Limb (tissue), 2 donors: ENCODE data around the gene RPLP1.

Experiments used
- DNase-seq, 2 donors: peaks; one replicate each; pipeline ENCODE4 v3.0.0-alpha.2; 2016; ENCODE audit errors: extremely low spot score in 2 of 2

RPLP1 gene

DNA sequence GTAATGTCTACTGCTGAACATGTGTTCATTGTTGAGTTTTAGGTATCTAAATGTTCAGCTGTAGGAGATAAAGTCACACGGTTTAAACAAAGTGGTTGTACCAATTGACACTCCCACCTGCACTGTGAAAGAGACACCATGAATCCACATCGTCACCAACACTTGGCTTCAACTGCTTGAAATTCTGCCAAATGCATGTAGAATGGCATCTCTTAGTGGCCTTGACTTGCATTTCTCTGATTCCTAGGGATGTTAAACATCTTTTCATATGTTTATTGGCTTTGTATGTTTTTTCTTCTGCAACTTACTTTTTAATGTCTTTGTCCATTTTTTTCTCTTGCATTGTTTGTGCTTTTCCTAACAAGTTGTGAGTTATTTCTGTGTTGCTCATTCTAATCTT is 43.4 kb downstream of the RPLP1 start:
- no peak for DNase-seq

DNA sequence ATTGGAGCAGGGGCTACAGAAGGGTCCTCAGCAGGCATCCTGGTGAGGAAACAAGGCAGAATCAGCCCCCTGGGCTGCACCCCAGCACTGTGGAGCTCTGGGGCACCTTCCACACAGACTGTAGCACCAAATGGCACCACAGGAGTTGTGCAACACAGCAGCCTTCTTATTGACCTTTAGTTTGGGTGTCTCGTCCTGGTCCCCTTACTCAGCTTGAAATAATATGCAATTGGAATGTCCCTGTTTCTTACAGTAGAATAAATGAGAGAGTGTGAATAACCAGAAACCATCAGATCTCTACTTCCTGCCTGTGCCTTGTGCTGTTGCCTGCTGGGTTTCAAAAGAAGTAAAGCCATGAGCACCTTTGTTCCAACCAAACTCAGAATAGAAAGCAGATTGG is 44.5 kb downstream of the RPLP1 start:
- no peak for DNase-seq

DNA sequence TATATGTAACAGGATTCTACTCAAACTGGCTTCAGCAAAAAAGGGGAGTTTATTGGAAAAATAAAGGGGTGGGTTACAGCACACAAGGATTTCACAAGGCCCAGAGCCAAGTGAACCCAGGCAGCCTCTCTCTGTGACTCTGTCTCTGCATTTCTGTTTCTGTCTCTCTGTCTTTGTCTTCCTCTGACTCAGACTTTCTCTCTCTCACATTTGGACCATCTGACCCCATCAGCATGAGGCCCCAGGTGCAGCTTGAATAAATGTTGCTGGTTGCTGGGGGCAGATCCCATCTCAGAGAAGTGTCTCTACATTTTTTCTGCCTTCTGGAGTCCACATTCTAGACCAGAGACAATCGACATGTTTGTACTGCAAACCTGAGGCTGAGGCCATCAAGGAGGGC is 45.0 kb downstream of the RPLP1 start:
- no peak for DNase-seq

DNA sequence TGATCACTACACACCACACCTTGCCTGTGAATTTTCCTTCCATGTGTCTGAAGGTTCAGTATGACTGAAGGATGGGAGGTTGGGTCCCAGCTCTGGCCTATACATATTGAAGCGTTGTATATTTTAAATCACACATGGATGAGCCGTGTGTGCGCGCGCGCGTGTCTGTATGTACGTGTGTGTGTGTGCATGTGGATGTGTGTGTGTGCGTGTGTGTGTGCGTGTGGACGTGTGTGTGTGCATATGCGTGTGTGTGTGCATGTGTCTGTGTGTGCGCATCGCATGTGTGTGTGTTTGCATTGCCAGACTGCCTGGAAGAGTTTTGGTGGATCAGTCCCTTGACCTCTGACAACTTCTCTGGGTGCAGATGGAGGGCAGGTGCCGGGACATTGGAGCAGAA is 45.7 kb downstream of the RPLP1 start:
- DNase-seq: no peak

DNA sequence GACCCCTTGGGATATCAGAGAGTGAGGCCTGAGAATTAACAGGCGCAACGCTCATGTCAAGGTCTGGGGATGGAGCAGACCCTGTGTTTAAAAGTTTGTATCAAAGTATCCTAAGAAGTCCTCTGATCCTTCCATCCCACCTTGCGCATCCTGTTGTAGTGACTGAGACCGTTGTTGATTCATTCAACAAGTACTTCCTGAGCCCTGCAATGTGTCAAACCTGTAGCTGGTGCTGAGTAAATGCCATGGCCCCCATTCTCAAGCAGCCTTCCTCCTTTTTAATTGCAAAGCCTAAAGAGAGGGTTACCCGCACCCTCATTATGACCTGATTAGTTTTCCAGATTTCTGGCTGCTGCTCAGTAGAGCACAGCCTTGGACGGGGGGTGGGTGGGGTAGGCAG is 46.4 kb downstream of the RPLP1 start:
- DNase-seq: no peak

DNA sequence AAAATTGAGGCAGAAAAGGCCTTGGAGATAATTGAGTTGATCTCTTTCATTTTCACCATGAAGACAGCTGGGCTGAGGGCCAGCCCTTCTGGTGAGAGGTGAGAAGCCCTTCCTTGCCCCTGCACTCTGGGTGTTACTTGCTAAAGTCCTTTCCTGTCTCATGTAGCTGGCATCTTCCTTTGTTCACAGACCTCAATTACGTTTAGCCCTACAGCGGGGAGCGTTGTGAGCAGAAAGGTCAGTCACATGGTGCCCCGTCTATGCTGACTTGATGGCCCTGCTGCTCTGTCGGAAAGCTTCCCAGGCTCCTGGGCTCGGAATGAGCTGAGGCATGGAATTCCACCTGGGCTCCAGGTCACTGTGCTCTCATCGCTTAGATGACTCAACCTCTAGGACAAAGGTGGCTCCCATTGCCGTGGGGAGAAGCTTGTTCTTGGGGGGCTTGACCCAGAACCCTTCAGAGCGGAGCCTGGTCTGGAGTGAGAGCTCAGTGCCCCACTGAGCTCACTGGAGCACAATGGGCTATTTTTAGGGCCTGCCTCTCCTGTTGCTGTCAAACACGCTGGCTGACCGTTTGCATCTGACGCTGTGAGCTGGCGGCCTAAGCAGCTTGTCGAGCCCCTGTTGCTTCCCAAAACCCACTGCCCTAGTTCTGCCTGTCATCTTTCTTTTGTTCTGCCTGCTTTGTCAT is 47.0 kb downstream of the RPLP1 start:
- no peak for DNase-seq

DNA sequence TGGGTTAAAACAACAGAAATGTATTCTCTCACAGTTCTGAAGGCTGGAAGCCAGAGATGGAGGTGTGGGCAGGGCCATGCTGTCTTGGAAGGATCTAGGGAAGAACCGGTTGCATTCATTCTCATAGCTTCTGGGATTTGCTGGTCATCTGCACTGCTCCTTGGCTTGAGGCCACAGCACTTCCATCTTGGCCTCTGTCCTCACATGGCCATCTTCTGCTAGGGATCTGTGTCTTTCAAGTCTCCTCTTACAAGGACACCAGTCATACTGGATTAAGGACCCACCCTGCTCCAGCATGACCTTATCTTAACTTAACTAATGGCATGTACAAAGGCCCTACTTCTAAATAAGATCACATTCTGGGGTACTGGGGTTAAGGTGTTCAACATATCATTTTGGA is 47.7 kb downstream of the RPLP1 start:
- DNase-seq: no peak

DNA sequence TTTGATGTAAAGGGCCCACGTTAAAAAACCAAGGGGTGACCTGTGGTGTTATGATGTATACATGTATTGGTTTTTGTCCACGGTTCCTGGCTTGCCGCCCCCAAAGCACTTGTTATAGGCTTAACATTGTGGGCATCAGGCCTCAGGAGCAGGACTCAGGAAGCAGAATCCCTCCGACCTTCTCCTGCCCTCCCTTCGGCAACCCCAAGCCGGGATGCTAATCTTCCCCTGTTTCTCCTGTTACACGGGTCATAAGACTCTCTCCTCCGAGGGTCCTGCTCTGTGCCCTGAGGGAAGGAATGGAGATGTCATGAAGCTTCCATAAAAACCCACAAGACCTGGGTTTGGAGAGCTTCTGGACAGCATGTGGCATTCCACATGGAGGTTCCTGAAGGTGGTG is 48.8 kb downstream of the RPLP1 start:
- no peak for DNase-seq

DNA sequence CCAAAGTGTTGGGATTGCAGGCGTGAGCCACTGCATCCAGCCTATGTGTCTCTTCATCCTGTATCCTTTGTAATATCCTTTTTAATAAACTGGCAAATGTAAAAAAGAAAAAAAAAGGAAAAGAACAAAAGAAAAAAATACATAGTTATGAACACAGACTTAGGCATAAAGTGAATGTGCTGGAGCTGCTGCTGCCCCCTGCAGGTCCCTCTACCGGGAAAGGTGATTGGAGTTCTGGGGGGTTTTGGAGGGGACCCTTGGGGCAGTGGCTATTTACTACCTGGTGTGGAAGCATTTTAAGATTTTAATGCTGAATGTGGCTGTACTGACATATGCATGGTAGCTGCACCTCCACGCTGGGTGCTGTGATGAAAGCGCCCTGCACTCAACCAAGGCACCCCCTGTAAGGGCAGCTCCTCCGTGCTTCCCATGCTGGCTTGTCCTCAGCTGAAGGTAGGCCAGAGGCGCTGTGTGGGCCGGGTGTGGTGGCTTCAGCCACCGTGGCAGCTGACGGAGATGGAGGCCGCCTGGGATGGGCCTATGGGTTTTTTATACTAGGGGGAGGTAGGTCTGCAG is 49.9 kb downstream of the RPLP1 start:
- DNase-seq: no peak

DNA sequence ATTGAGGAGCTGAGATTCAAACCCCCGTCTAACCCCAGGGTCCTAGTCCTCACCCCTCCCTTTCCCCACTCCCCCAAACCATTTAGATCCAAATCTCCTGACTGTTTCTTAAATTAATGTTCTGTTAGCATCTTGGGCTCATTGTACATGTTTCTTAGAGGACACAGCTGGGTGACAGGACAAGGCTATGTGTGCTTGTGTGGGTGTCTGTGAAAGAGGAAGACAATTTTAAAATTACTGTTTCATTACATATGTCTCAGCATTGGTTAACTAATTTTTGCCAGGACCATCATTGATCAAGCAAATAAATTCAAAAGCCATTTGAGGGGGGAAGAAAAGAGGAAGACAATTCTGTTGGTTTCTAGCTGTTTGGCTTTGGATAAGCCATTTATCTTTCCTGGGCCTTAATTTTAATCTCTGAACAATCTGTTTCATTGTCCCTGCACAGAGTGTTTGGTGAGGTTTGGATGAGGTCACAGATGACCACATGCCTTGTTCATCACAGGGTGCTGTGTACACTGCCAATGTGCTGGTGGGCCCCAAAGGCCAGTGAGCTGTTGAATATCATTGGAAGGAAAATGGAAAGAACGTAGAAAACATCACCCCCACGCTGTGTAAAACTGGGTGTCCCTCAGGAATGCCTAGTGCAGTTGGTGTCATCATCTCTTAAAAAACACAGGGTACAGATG is 51.9 kb downstream of the RPLP1 start:
- DNase-seq: no peak
